ENCODE data around the gene ETFB. TPM values are rescaled to one million over a fixed set of nuclear protein-coding genes. Genes with fewer than 3 reads are reported as not detected.

Gene ETFB
- total RNA-seq, 1 donor from 2014 or later, result 58.8 TPM

- no peak for DNase-seq (ENCODE audit: extremely low spot score, unreplicated experiment)
- no peak for TF ChIP-seq CTCF (IDR thresholded peaks at IDR 0.05)
- H3K27me3 Mint-ChIP-seq (ENCODE audit: unreplicated experiment), result peaks cover 4% of the 10 kb centered on the region
- no peaks in the 10 kb centered on the region for H3K36me3 Mint-ChIP-seq (ENCODE audit: unreplicated experiment)
- no peak overlapping the region for H3K4me3 Mint-ChIP-seq (ENCODE audit: unreplicated experiment)
- no peak overlapping the region for H3K27ac Mint-ChIP-seq (ENCODE audit: unreplicated experiment)
- H3K4me1 Mint-ChIP-seq (ENCODE audit: unreplicated experiment), result no peaks in the 10 kb centered on the region
- peaks cover 10% of the 10 kb centered on the region for H3K9me3 Mint-ChIP-seq (ENCODE audit: unreplicated experiment)
These were observed 48.8 kb downstream of the ETFB start for GRCh38 chr19:51317376-51317775.

- no peaks in the 10 kb centered on the region for H3K4me1 Mint-ChIP-seq (ENCODE audit: unreplicated experiment)
- DNase-seq (ENCODE audit: extremely low spot score, unreplicated experiment), result no peak
- no peak overlapping the region for H3K27ac Mint-ChIP-seq (ENCODE audit: unreplicated experiment)
- H3K9me3 Mint-ChIP-seq (ENCODE audit: unreplicated experiment), result peaks cover 10% of the 10 kb centered on the region
- TF ChIP-seq CTCF (IDR thresholded peaks at IDR 0.05), result no peak
- no peaks in the 10 kb centered on the region for H3K36me3 Mint-ChIP-seq (ENCODE audit: unreplicated experiment)
- H3K4me3 Mint-ChIP-seq (ENCODE audit: unreplicated experiment), result no peak overlapping the region
- peaks cover 7% of the 10 kb centered on the region for H3K27me3 Mint-ChIP-seq (ENCODE audit: unreplicated experiment)
These were observed 49.5 kb downstream of the ETFB start for GRCh38 chr19:51316688-51317087.

- DNase-seq (ENCODE audit: extremely low spot score, unreplicated experiment), result no peak
- no peaks in the 10 kb centered on the region for H3K4me1 Mint-ChIP-seq (ENCODE audit: unreplicated experiment)
- peaks cover 20% of the 10 kb centered on the region for H3K9me3 Mint-ChIP-seq (ENCODE audit: unreplicated experiment)
- no peak within 1 kb of the TSS for H3K27ac Mint-ChIP-seq (ENCODE audit: unreplicated experiment)
- no peak for TF ChIP-seq CTCF (IDR thresholded peaks at IDR 0.05)
- no peaks in the 10 kb centered on the region for H3K36me3 Mint-ChIP-seq (ENCODE audit: unreplicated experiment)
- H3K4me3 Mint-ChIP-seq (ENCODE audit: unreplicated experiment), result no peak within 1 kb of the TSS
- H3K27me3 Mint-ChIP-seq (ENCODE audit: unreplicated experiment), result peaks cover 7% of the 10 kb centered on the region
These were observed 54.6 kb downstream of the ETFB start, which contains the start of gene IGLON5 for GRCh38 chr19:51311351-51312257. IGLON5 (plus strand) TSS chr19:51311644; CDS start chr19:51311848, 204 bp downstream.

GRCh38 chr19:51305479-51305878 is 60.7 kb downstream of the ETFB start:
- Mint-ChIP-seq H3K36me3 (ENCODE audit: unreplicated experiment) (no peaks in the 10 kb centered on the region), H3K27me3 (ENCODE audit: unreplicated experiment) (no peaks in the 10 kb centered on the region), H3K4me1 (ENCODE audit: unreplicated experiment) (no peaks in the 10 kb centered on the region), H3K9me3 (ENCODE audit: unreplicated experiment) (peaks cover 32% of the 10 kb centered on the region), H3K4me3 (ENCODE audit: unreplicated experiment) (no peak overlapping the region), H3K27ac (ENCODE audit: unreplicated experiment) (no peak overlapping the region)
- TF ChIP-seq CTCF (IDR thresholded peaks at IDR 0.05), result no peak
- DNase-seq (ENCODE audit: extremely low spot score, unreplicated experiment), result no peak

GRCh38 chr19:51301266-51301665 is 64.9 kb downstream of the ETFB start:
- H3K27ac Mint-ChIP-seq (ENCODE audit: unreplicated experiment), result no peak overlapping the region
- peaks cover 19% of the 10 kb centered on the region for H3K9me3 Mint-ChIP-seq (ENCODE audit: unreplicated experiment)
- DNase-seq (ENCODE audit: extremely low spot score, unreplicated experiment), result no peak
- no peak for TF ChIP-seq CTCF (IDR thresholded peaks at IDR 0.05)
- no peaks in the 10 kb centered on the region for H3K27me3 Mint-ChIP-seq (ENCODE audit: unreplicated experiment)
- H3K4me1 Mint-ChIP-seq (ENCODE audit: unreplicated experiment), result no peaks in the 10 kb centered on the region
- H3K4me3 Mint-ChIP-seq (ENCODE audit: unreplicated experiment), result no peak overlapping the region
- no peaks in the 10 kb centered on the region for H3K36me3 Mint-ChIP-seq (ENCODE audit: unreplicated experiment)

All from osteocyte (in vitro differentiated cells).